B cell (primary cell): Measurements from ENCODE around the gene SLC35B2. TPM values are rescaled to one million over a fixed set of nuclear protein-coding genes. Genes with fewer than 3 reads are reported as not detected.

Experiments used
- ATAC-seq: fragments of 200-7000 bp; cut with Tn5 transposase; one replicate; pipeline ENCODE4 v1.10.0; 2021; ENCODE audit warnings: low read depth, mild to moderate bottlenecking, moderate number of reproducible peaks, moderate library complexity
- CTCF ChIA-PET: fragments of 350-600 bp; sonication (Branson Sonifier 250); formaldehyde crosslinking; loops from one replicate; lab custom pipeline; 2021; ENCODE audit warnings: antibody characterized with exemption, inconsistent platforms; lab: Charles Lee
- POLR2A ChIA-PET: fragments of 350-600 bp; sonication (Branson Sonifier 250); formaldehyde crosslinking; loops from one replicate; lab custom pipeline; 2021; ENCODE audit warnings: antibody characterized with exemption; lab: Charles Lee
- DNase-seq: peaks from one replicate; pipeline ENCODE4 v3.0.0; 2013
- H2AFZ ChIP-seq: 2 replicates; pipeline ENCODE4 v1.6.1; 2012; ENCODE audit warnings: mild to moderate bottlenecking, low read depth, low read length; ENCODE audit not compliant: insufficient read depth, poor library complexity, severe bottlenecking
- H3K27ac ChIP-seq, 2 donors: 1 replicate in 1 of 2; 2 replicates in 1 of 2; pipeline ENCODE4 v1.5.1; 2012 to 2013; ENCODE audit warnings: low read length in 2 of 2, mild to moderate bottlenecking in 2 of 2, moderate library complexity in 1 of 2
- H3K27me3 ChIP-seq, 4 experiments: fragments of 200-600 bp in 1 of 4; sonication (generic) in 1 of 4; replicated peaks in 1 of 4; 1 replicate in 2 of 4; 2 replicates in 2 of 4; pipeline versions ENCODE4 v1.6.1 to v1.7.0; 2013 to 2016; ENCODE audit warnings: low read length in 3 of 4, mild to moderate bottlenecking in 2 of 4, mixed read lengths in 1 of 4, moderate library complexity in 1 of 4; ENCODE audit not compliant: insufficient read depth in 4 of 4, control insufficient read depth in 3 of 4; ENCODE audit errors: control extremely low read depth in 1 of 4
- H3K36me3 ChIP-seq, 2 experiments: replicated peaks in 1 of 2; 1 replicate in 1 of 2; 2 replicates in 1 of 2; pipeline versions ENCODE4 v1.6.1 to v1.7.1; 2013; ENCODE audit warnings: low read length in 1 of 2; ENCODE audit not compliant: insufficient read depth in 2 of 2, control insufficient read depth in 1 of 2; ENCODE audit errors: control extremely low read depth in 1 of 2, extremely low read depth in 1 of 2
- H3K4me1 ChIP-seq, 2 donors: fragments of 200-600 bp in 1 of 2; sonication (generic) in 1 of 2; 1 replicate in 1 of 2; 2 replicates in 1 of 2; pipeline versions ENCODE4 v1.5.1 to v1.6.1; 2013 to 2017; ENCODE audit warnings: low read length in 2 of 2; ENCODE audit not compliant: control insufficient read depth in 2 of 2, insufficient read depth in 2 of 2
- H3K4me2 ChIP-seq: replicated peaks from 2 replicates; pipeline ENCODE3; 2012; ENCODE audit warnings: mild to moderate bottlenecking, low read depth, low read length; ENCODE audit not compliant: poor library complexity, severe bottlenecking
- H3K4me3 ChIP-seq, 5 experiments: fragments of 200-600 bp in 1 of 5; sonication (generic) in 1 of 5; 1 replicate in 3 of 5; 2 replicates in 2 of 5; pipeline versions ENCODE4 v1.5.1 to v1.7.0; 2011 to 2016; ENCODE audit warnings: low read length in 4 of 5, mild to moderate bottlenecking in 4 of 5, low read depth in 2 of 5, control low read depth in 1 of 5, moderate library complexity in 1 of 5; ENCODE audit not compliant: insufficient read depth in 1 of 5; ENCODE audit errors: control extremely low read depth in 1 of 5, extremely low read depth in 1 of 5
- H3K79me2 ChIP-seq: fragments of 200-600 bp; sonication (generic); one replicate; pipeline ENCODE4 v1.6.0; 2016; ENCODE audit warnings: low read length; ENCODE audit not compliant: control insufficient read depth, insufficient read depth
- H3K9ac ChIP-seq: fragments of 200-600 bp; sonication (generic); 2 replicates; pipeline ENCODE4 v1.6.1; 2017; ENCODE audit warnings: mild to moderate bottlenecking, low read length, moderate library complexity
- H3K9me3 ChIP-seq, 3 donors: one replicate each; pipeline versions ENCODE4 v1.6.1 to v1.7.1; 2013; ENCODE audit warnings: low read length in 2 of 3; ENCODE audit not compliant: control insufficient read depth in 2 of 3, insufficient read depth in 1 of 3; ENCODE audit errors: control extremely low read depth in 1 of 3
- H4K20me1 ChIP-seq: 2 replicates; pipeline ENCODE4 v1.6.0; 2012; ENCODE audit warnings: mild to moderate bottlenecking, low read length; ENCODE audit not compliant: insufficient read depth, control insufficient read depth, poor library complexity, severe bottlenecking
- H3K27ac Mint-ChIP-seq: one replicate; pipeline ENCODE4 v1.8.0; 2021; ENCODE audit warnings: mixed read lengths
- H3K27me3 Mint-ChIP-seq: one replicate; pipeline ENCODE4 v1.8.0; 2021; ENCODE audit warnings: mixed read lengths
- H3K4me1 Mint-ChIP-seq: one replicate; pipeline ENCODE4 v1.8.0; 2021; ENCODE audit warnings: mixed read lengths
- H3K4me3 Mint-ChIP-seq: one replicate; pipeline ENCODE4 v1.8.0; 2021; ENCODE audit warnings: mixed read lengths
- H3K9me3 Mint-ChIP-seq: one replicate; pipeline ENCODE4 v1.8.0; 2022; ENCODE audit warnings: mixed read lengths; ENCODE audit not compliant: insufficient read depth
- EZH2 ChIP-seq: IDR thresholded peaks from 2 replicates; pipeline ENCODE4 v1.6.1; 2012; ENCODE audit warnings: borderline replicate concordance, low read depth, mild to moderate bottlenecking, moderate library complexity, low read length; ENCODE audit not compliant: insufficient read depth, poor library complexity, severe bottlenecking
- WGBS: methylation state at CpG from one replicate; pipeline ENCODE4 v1.1.5; 2013; ENCODE audit warnings: missing lambda C conversion rate; ENCODE audit not compliant: insufficient coverage; 5-methylcytosine and 5-hydroxymethylcytosine counted together
- intact Hi-C: fragments of 100-400 bp; cut with micrococcal nuclease; formaldehyde crosslinking; loops from one replicate; pipeline ENCODE4 v1.10.0; 2022
- polyA plus RNA-seq: library from polyadenylated mRNA; depleted of rRNA; stranded (reverse); fragments of >200 nt; gene quantifications from 2 replicates; pipeline ENCODE4 v1.2.3, GENCODE V29; 2012
- total RNA-seq, 2 donors: library from RNA; stranded (reverse); fragments of 120-200 nt in 1 of 2; gene quantifications; 1 replicate in 1 of 2; 2 replicates in 1 of 2; pipeline versions ENCODE4 v1.2.3 to v1.2.4, GENCODE V29; 2013 to 2022
- TF ChIP-seq, protein P1 (sequence below): fragments of 200-600 bp; IDR thresholded peaks from one replicate; pipeline ENCODE4 v1.8.0; 2022; ENCODE audit warnings: antibody characterized with exemption, mild to moderate bottlenecking

The SLC35B2 gene
- total and polyA plus RNA-seq, 2 donors (not counting 1 experiment from before 2014, with no cell fraction given), result 30.0 to 35.2 TPM

DNA sequence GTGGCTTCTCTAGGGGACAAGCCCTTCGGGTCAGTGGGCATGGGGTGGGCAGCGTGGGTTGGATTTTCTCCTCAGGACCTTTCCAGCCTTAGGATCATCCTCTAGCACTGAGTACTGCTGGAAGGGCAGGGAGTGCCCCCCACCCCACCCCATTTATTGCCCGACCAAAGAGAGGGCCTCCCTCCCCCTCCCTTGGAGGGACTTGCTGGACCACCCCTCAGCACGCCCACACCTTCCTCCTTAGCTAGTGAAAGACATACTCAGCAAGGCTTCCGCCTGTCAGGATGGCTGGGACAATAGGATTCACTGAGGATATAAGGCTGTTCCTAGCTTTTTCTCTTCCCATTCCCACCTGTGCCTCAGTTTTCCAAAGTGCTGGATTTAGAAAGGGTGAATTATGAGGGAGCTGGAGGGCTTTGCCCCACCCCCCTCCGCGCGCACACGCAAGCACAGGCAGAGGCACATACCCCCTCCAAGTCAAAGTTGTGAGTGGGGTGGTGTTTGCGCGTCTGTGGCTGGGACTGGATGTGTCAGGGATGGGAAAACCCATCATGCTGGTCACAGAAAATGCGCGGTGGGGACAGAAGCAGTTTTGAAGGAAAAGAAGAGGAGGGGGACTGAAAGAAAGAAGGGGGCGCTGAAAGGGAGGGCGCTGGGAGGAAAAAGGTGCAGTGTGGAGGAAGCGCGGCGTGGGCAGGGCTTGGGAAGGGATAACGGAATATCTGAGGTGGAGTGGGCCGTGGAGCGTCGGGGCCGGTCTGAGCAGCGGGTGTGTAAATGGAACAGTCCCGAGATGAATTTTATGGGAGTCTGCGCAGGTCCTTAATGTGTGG is 34.6 kb downstream of the SLC35B2 start:
- intact Hi-C loops, result loop anchor here (1.0 to 5.0 kb wide), 6 partner anchors 15 to 165 kb away; partner anchors contain the start of genes AARS2, CDC5L, MRPL14 and TMEM63B
- H3K4me3 ChIP-seq, result peak overlapping the region; percentile 36 to 68 (median 58)
- no peak for DNase-seq
- peak overlapping the region; percentile 88 for H3K4me3 Mint-ChIP-seq
- H3K27ac ChIP-seq, result no peak overlapping the region
- TF ChIP-seq, protein P1, sequence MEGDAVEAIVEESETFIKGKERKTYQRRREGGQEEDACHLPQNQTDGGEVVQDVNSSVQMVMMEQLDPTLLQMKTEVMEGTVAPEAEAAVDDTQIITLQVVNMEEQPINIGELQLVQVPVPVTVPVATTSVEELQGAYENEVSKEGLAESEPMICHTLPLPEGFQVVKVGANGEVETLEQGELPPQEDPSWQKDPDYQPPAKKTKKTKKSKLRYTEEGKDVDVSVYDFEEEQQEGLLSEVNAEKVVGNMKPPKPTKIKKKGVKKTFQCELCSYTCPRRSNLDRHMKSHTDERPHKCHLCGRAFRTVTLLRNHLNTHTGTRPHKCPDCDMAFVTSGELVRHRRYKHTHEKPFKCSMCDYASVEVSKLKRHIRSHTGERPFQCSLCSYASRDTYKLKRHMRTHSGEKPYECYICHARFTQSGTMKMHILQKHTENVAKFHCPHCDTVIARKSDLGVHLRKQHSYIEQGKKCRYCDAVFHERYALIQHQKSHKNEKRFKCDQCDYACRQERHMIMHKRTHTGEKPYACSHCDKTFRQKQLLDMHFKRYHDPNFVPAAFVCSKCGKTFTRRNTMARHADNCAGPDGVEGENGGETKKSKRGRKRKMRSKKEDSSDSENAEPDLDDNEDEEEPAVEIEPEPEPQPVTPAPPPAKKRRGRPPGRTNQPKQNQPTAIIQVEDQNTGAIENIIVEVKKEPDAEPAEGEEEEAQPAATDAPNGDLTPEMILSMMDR, result no peak
- no peak for TF ChIP-seq EZH2
- H3K27me3 Mint-ChIP-seq, result no peaks in the 10 kb centered on the region
- 37% methylated on average over 14 of the region's 26 CpGs for WGBS
- H3K4me1 ChIP-seq, result peaks cover 26 to 45% of the 10 kb centered on the region in 2 donors
- ChIA-PET CTCF (interaction anchor here (0.6 to 3.1 kb wide), 12 partner anchors 12 to 91 kb away, joined by 3 to 22 read pairs (median 4); partner anchors contain the start of gene HSP90AB1), POLR2A (interaction anchor here (0.5 to 5.0 kb wide), 4 partner anchors 15 to 48 kb away, joined by 3 to 52 read pairs (median 7); partner anchors contain the start of genes HSP90AB1 and SLC35B2)
- peaks cover 0 to 2% (median 0%) of the 10 kb centered on the region in 4 experiments for H3K27me3 ChIP-seq
- H3K4me1 Mint-ChIP-seq, result peaks cover 41% of the 10 kb centered on the region
- H3K9me3 Mint-ChIP-seq, result no peaks in the 10 kb centered on the region
- no peaks in the 10 kb centered on the region for H4K20me1 ChIP-seq
- peak overlapping the region; percentile 71 for H3K9ac ChIP-seq
- ATAC-seq, result no peak
- no peaks in the 10 kb centered on the region for H3K36me3 ChIP-seq
- peak overlapping the region; percentile 61 for H3K27ac Mint-ChIP-seq
- peaks cover 5% of the 10 kb centered on the region for H3K79me2 ChIP-seq
- peak overlapping the region; percentile 97 for H3K4me2 ChIP-seq
- peak overlapping the region; percentile 87 for H2AFZ ChIP-seq
- no peaks in the 10 kb centered on the region for H3K9me3 ChIP-seq
